Measurements from ENCODE around the gene B2M.

GRCh38 chr15:44682211-44682610, 29.1 kb upstream of the B2M start:
- TF ChIP-seq CTCF (IDR thresholded peaks at IDR 0.05) (no peak), POLR2A (IDR thresholded peaks at IDR 0.05) (no peak), EP300 (IDR thresholded peaks at IDR 0.05) (no peak), POLR2AphosphoS5 (IDR thresholded peaks at IDR 0.05) (no peak)

Measured in suprapubic skin (tissue), 4 donors.